Sigmoid colon (tissue), 7 donors: ENCODE data around the gene CTAGE8. TPM values are rescaled to one million over a fixed set of nuclear protein-coding genes. Genes with fewer than 3 reads are reported as not detected.
"Not testable (repeated sequence)": the region's sequence is repeated elsewhere in the genome, so short reads cannot be mapped to it uniquely, and the experiment has no call there.

ENCODE experiments used
- DNase-seq: peaks from one replicate; pipeline ENCODE4 v3.0.0-alpha.2; 2019
- H3K27ac ChIP-seq, 4 donors: fragments of 200-600 bp; sonication (generic); one replicate each; pipeline ENCODE4 v1.5.1; 2016 to 2019; ENCODE audit warnings: mild to moderate bottlenecking in 1 of 4
- H3K27me3 ChIP-seq, 3 donors: fragments of 200-600 bp; sonication (generic); one replicate each; pipeline ENCODE4 v1.5.1; 2019; ENCODE audit warnings: mild to moderate bottlenecking in 1 of 3
- H3K36me3 ChIP-seq, 4 donors: fragments of 200-600 bp; sonication (generic); one replicate each; pipeline ENCODE4 v1.5.1; 2016 to 2019
- H3K4me1 ChIP-seq, 4 donors: fragments of 200-600 bp; sonication (generic); one replicate each; pipeline ENCODE4 v1.5.1; 2017 to 2019
- H3K4me3 ChIP-seq, 4 donors: fragments of 200-600 bp; sonication (generic); one replicate each; pipeline ENCODE4 v1.5.1; 2017 to 2019; ENCODE audit warnings: mild to moderate bottlenecking in 2 of 4, moderate library complexity in 1 of 4
- H3K9me3 ChIP-seq, 4 donors: fragments of 200-600 bp in 3 of 4; sonication (generic) in 3 of 4; one replicate each; pipeline versions ENCODE4 v1.5.1 to v1.6.1; 2013 to 2019
- WGBS, 2 donors: extraction: QIAGEN DNeasy Blood & Tissue Kit; methylation state at CpG; one replicate each; pipeline ENCODE4 v1.1.7; 2013; 5-methylcytosine and 5-hydroxymethylcytosine counted together
- intact Hi-C: fragments of 100-400 bp; cut with DNase I; formaldehyde crosslinking; loops from one replicate; pipeline ENCODE4 v1.15.1; 2023
- polyA plus RNA-seq, 3 donors: library from polyadenylated mRNA; stranded (reverse); fragments of 200-250 nt; gene quantifications; one replicate each; pipeline ENCODE4 v1.2.3, GENCODE V29; 2013
- total RNA-seq, 4 donors: library from RNA; depleted of rRNA; stranded (reverse); fragments of >200 nt; gene quantifications; one replicate each; pipeline ENCODE4 v1.1.0, GENCODE V29; 2016
- donor health status: healthy with polysubstance abuse.
- donor health status: Bipolar disorder and iron deficiency.
- donor health status: healthy.

Gene CTAGE8, protein sequence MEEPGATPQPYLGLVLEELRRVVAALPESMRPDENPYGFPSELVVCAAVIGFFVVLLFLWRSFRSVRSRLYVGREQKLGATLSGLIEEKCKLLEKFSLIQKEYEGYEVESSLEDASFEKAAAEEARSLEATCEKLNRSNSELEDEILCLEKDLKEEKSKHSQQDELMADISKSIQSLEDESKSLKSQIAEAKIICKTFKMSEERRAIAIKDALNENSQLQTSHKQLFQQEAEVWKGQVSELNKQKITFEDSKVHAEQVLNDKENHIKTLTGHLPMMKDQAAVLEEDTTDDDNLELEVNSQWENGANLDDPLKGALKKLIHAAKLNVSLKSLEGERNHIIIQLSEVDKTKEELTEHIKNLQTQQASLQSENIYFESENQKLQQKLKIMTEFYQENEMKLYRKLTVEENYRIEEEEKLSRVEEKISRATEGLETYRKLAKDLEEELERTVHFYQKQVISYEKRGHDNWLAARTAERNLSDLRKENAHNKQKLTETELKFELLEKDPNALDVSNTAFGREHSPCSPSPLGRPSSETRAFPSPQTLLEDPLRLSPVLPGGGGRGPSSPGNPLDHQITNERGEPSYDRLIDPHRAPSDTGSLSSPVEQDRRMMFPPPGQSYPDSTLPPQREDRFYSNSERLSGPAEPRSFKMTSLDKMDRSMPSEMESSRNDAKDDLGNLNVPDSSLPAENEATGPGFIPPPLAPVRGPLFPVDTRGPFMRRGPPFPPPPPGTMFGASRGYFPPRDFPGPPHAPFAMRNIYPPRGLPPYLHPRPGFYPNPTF
- total RNA-seq (1 to 10 TPM in 1 of 4 donors, under 1 TPM in 1, not detected in 2; 0.49 to 1.7 TPM), polyA plus RNA-seq (1 to 10 TPM in 2 of 3 donors, not detected in 1; 1.2 to 5.0 TPM)

GRCh38 chr7:144269188-144269587, at the start of gene CTAGE8:
Gene CTAGE8, minus strand, starts transcription at chr7:144269288. Its CDS starts 38 bp downstream, at chr7:144269250.
- H3K4me3 ChIP-seq, intact Hi-C loops, H3K9me3 ChIP-seq, H3K36me3 ChIP-seq, H3K4me1 ChIP-seq, H3K27me3 ChIP-seq, H3K27ac ChIP-seq, DNase-seq: not testable (repeated sequence)
- WGBS, 2 donors, result no CpG with 5 or more reads among the region's 19 CpGs

GRCh38 chr7:144317537-144317936, 48.4 kb upstream of the CTAGE8 start:
- H3K9me3 ChIP-seq, H3K27me3 ChIP-seq, H3K36me3 ChIP-seq, H3K27ac ChIP-seq, DNase-seq, H3K4me3 ChIP-seq, intact Hi-C loops, H3K4me1 ChIP-seq: not testable (repeated sequence)
- no CpG with 5 or more reads among the region's 1 CpG for WGBS, 2 donors

- H3K36me3 ChIP-seq, DNase-seq, H3K9me3 ChIP-seq, H3K27ac ChIP-seq, H3K4me1 ChIP-seq, H3K27me3 ChIP-seq, intact Hi-C loops, H3K4me3 ChIP-seq: not testable (repeated sequence)
- WGBS, 2 donors, result no CpG with 5 or more reads among the region's 2 CpGs
Measured at GRCh38 chr7:144311872-144312469, 42.9 kb upstream of the CTAGE8 start, which contains the start of gene OR2A1. Gene OR2A1, plus strand, starts transcription at chr7:144312419. Its CDS starts 5,706 bp downstream, at chr7:144318125.

DNA sequence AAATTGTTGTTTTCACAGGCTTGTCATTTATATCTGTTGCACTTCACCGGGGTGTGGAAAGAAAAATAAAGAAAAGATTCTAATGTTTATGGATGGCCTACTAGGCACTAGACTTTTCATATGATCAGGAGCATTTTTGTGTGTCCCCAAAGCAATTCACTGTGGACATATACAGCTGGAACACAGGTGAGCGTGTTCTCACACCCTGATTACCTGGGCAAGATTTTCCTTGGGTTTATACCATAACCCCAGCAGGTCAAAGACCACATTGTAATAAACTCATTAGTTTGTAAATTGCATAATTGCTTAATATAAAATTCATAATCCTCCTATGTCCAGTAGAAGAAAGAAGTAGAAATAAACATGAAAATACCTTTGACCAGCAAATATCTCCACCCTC, 42.1 kb upstream of the CTAGE8 start:
- H3K27ac ChIP-seq, H3K9me3 ChIP-seq, DNase-seq, H3K4me1 ChIP-seq, H3K27me3 ChIP-seq, H3K36me3 ChIP-seq, intact Hi-C loops, H3K4me3 ChIP-seq: not testable (repeated sequence)
- WGBS, 2 donors, result no CpG with 5 or more reads among the region's 2 CpGs

DNA sequence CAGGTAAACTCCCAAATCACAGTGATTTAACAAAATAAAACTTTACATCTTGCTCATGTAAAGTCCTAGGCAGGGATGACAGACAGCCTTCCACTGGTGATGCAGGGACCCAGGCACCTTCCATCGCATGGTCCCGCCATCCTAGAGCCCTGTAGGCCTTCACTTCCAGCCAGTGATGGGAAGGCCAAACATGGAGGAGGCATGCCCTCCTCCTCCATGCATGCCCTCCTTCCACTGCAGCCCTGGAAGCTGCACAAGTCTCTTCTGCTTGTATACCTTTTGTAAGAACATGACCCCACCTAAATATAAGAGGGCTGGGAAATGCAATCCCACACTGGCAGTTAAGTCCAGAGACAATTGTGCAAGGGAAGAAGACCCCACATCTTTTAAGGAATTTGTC, 40.6 kb upstream of the CTAGE8 start:
- H3K36me3 ChIP-seq, H3K27ac ChIP-seq, DNase-seq, H3K27me3 ChIP-seq, intact Hi-C loops, H3K4me1 ChIP-seq, H3K9me3 ChIP-seq, H3K4me3 ChIP-seq: not testable (repeated sequence)
- no CpG with 5 or more reads among the region's 2 CpGs for WGBS, 2 donors

DNA sequence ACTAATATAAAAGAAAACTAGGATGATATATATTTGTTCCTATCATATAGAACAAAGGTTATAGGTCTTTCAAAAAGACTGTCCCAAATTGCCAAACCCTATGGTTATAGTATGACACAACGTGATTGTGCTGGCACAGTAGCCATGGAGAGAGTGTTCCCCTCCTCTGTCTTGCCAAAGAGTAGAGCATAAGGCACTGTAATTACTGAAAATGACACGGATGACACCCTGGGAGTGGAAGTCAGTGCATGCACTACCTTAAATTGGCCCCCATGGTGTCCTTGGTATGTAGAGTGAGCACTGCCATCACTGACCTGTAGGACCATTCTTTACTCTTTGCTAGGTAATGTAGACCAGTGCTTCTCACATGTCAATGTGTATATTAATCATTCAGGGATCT, 36.1 kb upstream of the CTAGE8 start:
- DNase-seq, H3K36me3 ChIP-seq, intact Hi-C loops, H3K9me3 ChIP-seq, H3K4me3 ChIP-seq, H3K27ac ChIP-seq, H3K4me1 ChIP-seq, H3K27me3 ChIP-seq: not testable (repeated sequence)
- WGBS, 2 donors, result no CpG with 5 or more reads among the region's 2 CpGs

DNA sequence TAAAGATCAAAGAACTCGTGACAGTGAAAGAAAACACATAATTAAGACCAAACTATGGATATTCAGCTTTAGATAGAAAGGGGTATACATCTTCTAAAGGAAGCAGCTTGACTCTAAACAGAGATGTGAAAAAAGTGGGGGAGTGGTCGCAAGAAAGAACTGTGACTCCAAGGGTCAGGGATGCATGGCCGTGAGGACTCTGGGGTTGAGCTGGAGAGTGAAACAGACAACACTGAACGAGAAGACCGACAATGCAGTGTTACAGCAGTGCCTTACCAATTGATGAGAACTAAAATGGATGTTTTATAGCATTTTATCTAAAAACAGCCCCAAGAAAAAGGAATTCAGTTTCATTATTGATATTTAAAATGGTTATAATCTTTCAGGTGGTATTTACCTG, 34.5 kb upstream of the CTAGE8 start:
- no CpG with 5 or more reads among the region's 5 CpGs for WGBS, 2 donors
- intact Hi-C loops, H3K27ac ChIP-seq, H3K4me3 ChIP-seq, DNase-seq, H3K27me3 ChIP-seq, H3K4me1 ChIP-seq, H3K36me3 ChIP-seq, H3K9me3 ChIP-seq: not testable (repeated sequence)

- H3K27me3 ChIP-seq, H3K36me3 ChIP-seq, intact Hi-C loops, H3K9me3 ChIP-seq, H3K4me3 ChIP-seq, H3K27ac ChIP-seq, H3K4me1 ChIP-seq, DNase-seq: not testable (repeated sequence)
- WGBS, 2 donors, result no CpG with 5 or more reads among the region's 1 CpG
Measured at GRCh38 chr7:144302578-144303303, 33.7 kb upstream of the CTAGE8 start.

- H3K9me3 ChIP-seq, H3K27ac ChIP-seq, intact Hi-C loops, H3K4me1 ChIP-seq, H3K27me3 ChIP-seq, H3K36me3 ChIP-seq, DNase-seq: not testable (repeated sequence)
- WGBS, 2 donors, result no CpG with 5 or more reads among the region's 60 CpGs
- H3K4me3 ChIP-seq, result peak overlapping the region in 2 of 4 donors; percentile 22 to 29
Measured at GRCh38 chr7:144293794-144294499, 24.9 kb upstream of the CTAGE8 start.

DNA sequence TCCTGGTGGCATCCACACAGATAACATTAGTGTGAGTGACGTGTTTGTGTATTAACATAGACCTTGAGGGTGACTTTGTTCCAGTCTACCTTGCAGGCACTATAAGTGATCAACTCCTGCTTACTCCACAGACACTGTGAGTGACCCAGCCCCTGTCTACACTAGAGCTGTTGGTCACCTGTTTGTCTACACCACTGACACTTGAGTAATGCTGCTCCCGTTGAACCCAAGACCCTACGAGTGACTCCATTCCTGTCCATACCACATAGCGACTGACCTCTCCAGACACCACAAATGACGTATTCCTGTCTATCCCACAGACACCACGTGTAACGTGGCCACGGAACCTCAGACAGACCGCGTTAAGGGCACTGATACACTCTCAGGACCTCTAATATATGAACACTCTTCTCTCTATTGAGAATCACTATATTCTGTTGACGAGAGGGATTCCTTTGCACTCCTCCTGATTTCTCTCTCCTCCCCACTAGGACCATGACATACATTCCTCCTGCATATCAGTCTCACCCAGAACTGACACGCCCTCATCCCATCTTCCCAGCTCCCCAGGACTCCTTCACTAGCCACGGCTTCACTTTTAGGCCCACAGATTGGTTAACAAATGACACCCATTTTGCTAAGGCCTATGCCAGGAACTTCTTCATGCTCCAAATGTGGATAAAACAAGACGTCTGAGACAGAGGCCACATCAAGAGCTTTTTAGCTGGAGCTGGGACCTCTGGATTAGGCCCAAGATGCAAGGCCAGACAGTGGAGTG, 23.5 kb upstream of the CTAGE8 start:
- H3K4me3 ChIP-seq, H3K27me3 ChIP-seq, H3K36me3 ChIP-seq, H3K9me3 ChIP-seq, intact Hi-C loops, DNase-seq, H3K27ac ChIP-seq, H3K4me1 ChIP-seq: not testable (repeated sequence)
- WGBS, 2 donors, result 93 to 98% methylated on average over 2 of the region's 14 CpGs

- H3K4me1 ChIP-seq, H3K27me3 ChIP-seq, H3K36me3 ChIP-seq, H3K9me3 ChIP-seq, H3K4me3 ChIP-seq, DNase-seq, intact Hi-C loops, H3K27ac ChIP-seq: not testable (repeated sequence)
- WGBS, 2 donors, result 34 to 66% methylated on average over 2 of the region's 4 CpGs
Measured at GRCh38 chr7:144291607-144292006, 22.5 kb upstream of the CTAGE8 start.
